RWPE2 (cell line): ENCODE data around the gene MACROH2A2.

Source experiments
- ATAC-seq: fragments of 200-7000 bp; cut with Tn5 transposase; 3 replicates; pipeline ENCODE4 v1.9.1; 2021; ENCODE audit warnings: low read depth
- DNase-seq: peaks from one replicate; pipeline ENCODE4 v3.0.0-alpha.2; 2020; ENCODE audit warnings: low spot score
- H3K27ac ChIP-seq: fragments of 450-650 bp; 2 replicates; pipeline ENCODE4 v1.5.1; 2017; ENCODE audit warnings: mild to moderate bottlenecking; ENCODE audit not compliant: poor library complexity, severe bottlenecking
- H3K27me3 ChIP-seq: fragments of 250-450 bp; sonication (Bioruptor Pico); 2 replicates; pipeline ENCODE4 v1.5.1; 2021; ENCODE audit warnings: mild to moderate bottlenecking, moderate library complexity; ENCODE audit not compliant: insufficient read depth, poor library complexity, severe bottlenecking
- H3K36me3 ChIP-seq: fragments of 250-450 bp; sonication (Bioruptor Pico); 2 replicates; pipeline ENCODE4 v1.5.1; 2020; ENCODE audit warnings: low read depth, mild to moderate bottlenecking, moderate library complexity
- H3K4me1 ChIP-seq: fragments of 250-450 bp; sonication (Bioruptor Pico); 2 replicates; pipeline ENCODE4 v1.5.1; 2021; ENCODE audit warnings: mild to moderate bottlenecking, moderate library complexity; ENCODE audit not compliant: insufficient read depth, poor library complexity, severe bottlenecking
- H3K4me3 ChIP-seq: fragments of 250-450 bp; sonication (Bioruptor Pico); 2 replicates; pipeline ENCODE4 v1.5.1; 2021; ENCODE audit warnings: mild to moderate bottlenecking, moderate library complexity; ENCODE audit not compliant: severe bottlenecking
- H3K9me3 ChIP-seq: fragments of 250-450 bp; sonication (Bioruptor Pico); 2 replicates; pipeline ENCODE4 v1.5.1; 2021; ENCODE audit warnings: mild to moderate bottlenecking, moderate library complexity; ENCODE audit not compliant: severe bottlenecking
- CTCF ChIP-seq: fragments of 450-650 bp; IDR thresholded peaks from one replicate; pipeline ENCODE4 v1.5.1; 2017; ENCODE audit warnings: mild to moderate bottlenecking, moderate library complexity; ENCODE audit not compliant: poor library complexity, severe bottlenecking

MACROH2A2 gene

GRCh38 chr10:70130878-70131559 is 78.4 kb downstream of the MACROH2A2 start:
- Histone ChIP-seq H3K4me3 (no peak overlapping the region), H3K36me3 (peaks cover 3% of the 10 kb centered on the region; the same call in 1 of the 2 replicates), H3K9me3 (no peaks in the 10 kb centered on the region), H3K27ac (no peak overlapping the region), H3K27me3 (no peaks in the 10 kb centered on the region), H3K4me1 (peaks cover 6% of the 10 kb centered on the region)
- TF ChIP-seq CTCF: no peak
- ATAC-seq (peak; percentile 35), DNase-seq (no peak)

DNA sequence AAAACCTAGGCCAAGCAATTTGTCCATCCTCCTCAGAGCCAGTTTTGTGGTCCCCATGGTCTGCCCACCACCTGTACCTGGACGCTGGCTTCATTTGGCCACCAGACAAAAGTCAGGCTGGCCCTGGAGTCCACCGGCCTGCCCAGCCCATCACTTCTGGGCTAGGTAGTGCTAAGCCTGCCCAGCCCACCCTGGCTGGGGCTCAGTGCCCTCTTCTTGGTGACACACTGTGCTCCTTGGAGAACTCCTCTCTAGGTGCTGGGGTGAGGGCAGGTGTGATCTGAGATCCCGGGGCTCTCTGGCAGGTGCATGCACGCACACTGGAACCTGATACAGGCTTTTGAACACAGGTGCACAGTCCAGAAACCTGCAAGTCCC is 78.9 kb downstream of the MACROH2A2 start:
- Histone ChIP-seq H3K9me3 (no peaks in the 10 kb centered on the region), H3K36me3 (peaks cover 3% of the 10 kb centered on the region; the same call in 1 of the 2 replicates), H3K27me3 (no peaks in the 10 kb centered on the region), H3K4me1 (peaks cover 6% of the 10 kb centered on the region), H3K4me3 (peak overlapping the region; percentile 46), H3K27ac (no peak overlapping the region)
- ATAC-seq (peak; percentile 13; the same call in 2 of the 3 replicates), DNase-seq (no peak)
- no peak for TF ChIP-seq CTCF

DNA sequence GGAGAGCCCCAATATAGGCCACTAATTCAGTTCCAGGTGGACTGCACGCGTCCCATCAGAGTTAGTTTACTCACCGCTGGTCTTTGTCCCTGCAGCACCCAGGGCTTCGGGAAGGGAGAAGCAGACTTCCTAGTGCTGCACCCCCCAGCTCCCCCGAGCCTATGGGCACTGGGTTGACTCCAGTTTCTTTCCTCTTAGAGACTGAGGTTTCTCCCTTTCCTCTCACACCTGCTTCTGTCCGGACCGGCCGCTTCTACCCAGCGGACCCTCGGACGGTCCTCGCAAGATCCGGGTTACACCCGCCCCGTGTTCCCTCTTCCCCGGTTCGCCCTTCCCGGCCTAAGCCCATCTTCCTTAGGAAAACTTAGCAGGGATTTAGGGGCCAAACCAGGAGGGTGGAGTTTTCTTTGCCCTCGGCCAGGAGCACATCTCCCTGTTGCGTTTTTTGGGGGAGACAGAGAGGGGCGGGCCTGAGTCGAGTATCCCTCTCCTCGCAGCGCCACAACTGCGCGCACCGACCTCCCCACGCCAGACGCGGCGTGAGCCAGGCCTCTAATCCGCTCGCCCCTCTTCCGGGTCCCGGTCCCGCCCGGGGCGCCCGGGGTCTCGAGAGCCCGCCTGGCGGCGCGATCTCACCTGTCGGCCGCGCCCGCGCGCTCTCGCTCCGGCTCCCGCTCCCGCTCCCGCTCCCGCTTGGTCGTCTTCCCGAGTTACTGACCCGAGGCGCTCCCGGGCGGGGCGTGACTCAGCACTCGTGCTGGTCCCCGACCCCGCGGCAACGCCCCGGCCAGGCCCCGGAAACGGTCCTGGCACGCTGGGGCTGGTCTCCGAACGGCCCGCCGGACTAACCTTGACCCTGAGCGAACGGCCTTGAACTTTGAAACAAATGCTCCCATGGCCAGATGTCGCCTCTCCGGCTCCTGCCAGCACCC is 79.7 kb downstream of the MACROH2A2 start, which contains the start of gene AIFM2:
Gene AIFM2 (minus strand): TSS at position 728 of the 932 bp plus-strand sequence. CDS start 8,741 bp downstream, outside the sequence.
- DNase-seq: peak; percentile 83
- peaks cover 6% of the 10 kb centered on the region for H3K4me1 ChIP-seq
- ATAC-seq: peak; percentile 71

GRCh38 chr10:70135046-70135445 is 82.4 kb downstream of the MACROH2A2 start:
- DNase-seq (no peak), ATAC-seq (no peak)
- no peaks in the 10 kb centered on the region for H3K27me3 ChIP-seq
- no peak overlapping the region for H3K27ac ChIP-seq
- H3K4me1 ChIP-seq: peaks cover 15% of the 10 kb centered on the region
- no peak for TF ChIP-seq CTCF
- no peak overlapping the region for H3K4me3 ChIP-seq
- 0 out of 2 replicates have a peak, but pooled peaks cover 2% of the 10 kb centered on the region for H3K36me3 ChIP-seq
- no peaks in the 10 kb centered on the region for H3K9me3 ChIP-seq

More for the DNA sequence above, 79.7 kb downstream of the MACROH2A2 start, which contains the start of gene AIFM2:
- Histone ChIP-seq H3K36me3 (peaks cover 3% of the 10 kb centered on the region; the same call in 1 of the 2 replicates), H3K4me3 (peak within 1 kb of the TSS; percentile 46), H3K9me3 (no peaks in the 10 kb centered on the region), H3K27me3 (no peaks in the 10 kb centered on the region), H3K27ac (peak within 1 kb of the TSS; percentile 32)
- peak; percentile 10 for TF ChIP-seq CTCF
